ENCODE data around the gene HDAC9.

DNA sequence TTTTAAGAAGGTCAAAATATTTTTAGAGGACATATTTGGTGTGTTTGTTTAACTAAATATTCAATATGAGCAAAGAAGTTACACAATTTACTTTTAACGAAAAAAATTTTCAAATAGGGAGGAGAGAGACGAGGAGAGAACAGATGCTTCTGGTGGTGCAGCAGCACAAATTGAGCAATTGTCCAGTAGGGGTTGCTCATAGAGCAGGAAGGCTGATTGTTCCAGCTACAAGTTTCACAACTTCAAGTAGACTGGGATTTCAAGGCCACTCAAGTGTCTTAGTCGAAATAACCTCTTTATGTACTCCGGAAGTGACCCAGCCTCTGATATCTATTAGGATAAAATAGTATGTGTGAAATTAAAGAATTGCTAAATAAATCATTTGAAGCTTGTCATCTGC is 197.9 kb downstream of the HDAC9 start:
- TF ChIP-seq, protein P1, sequence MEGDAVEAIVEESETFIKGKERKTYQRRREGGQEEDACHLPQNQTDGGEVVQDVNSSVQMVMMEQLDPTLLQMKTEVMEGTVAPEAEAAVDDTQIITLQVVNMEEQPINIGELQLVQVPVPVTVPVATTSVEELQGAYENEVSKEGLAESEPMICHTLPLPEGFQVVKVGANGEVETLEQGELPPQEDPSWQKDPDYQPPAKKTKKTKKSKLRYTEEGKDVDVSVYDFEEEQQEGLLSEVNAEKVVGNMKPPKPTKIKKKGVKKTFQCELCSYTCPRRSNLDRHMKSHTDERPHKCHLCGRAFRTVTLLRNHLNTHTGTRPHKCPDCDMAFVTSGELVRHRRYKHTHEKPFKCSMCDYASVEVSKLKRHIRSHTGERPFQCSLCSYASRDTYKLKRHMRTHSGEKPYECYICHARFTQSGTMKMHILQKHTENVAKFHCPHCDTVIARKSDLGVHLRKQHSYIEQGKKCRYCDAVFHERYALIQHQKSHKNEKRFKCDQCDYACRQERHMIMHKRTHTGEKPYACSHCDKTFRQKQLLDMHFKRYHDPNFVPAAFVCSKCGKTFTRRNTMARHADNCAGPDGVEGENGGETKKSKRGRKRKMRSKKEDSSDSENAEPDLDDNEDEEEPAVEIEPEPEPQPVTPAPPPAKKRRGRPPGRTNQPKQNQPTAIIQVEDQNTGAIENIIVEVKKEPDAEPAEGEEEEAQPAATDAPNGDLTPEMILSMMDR (IDR thresholded peaks at IDR 0.05) = peak; percentile 28 to 54 (median 37)
- TF ChIP-seq POLR2A (IDR thresholded peaks at IDR 0.05; ENCODE audit: low read depth) (no peak), EP300 (IDR thresholded peaks at IDR 0.05) (no peak)
